ENCODE measurements around the gene RPIA. TPM values are rescaled to one million over a fixed set of nuclear protein-coding genes. Genes with fewer than 3 reads are reported as not detected.

The RPIA gene
- total and polyA plus RNA-seq, 3 donors from 2014 or later: 16.2 to 17.9 (median 16.2) TPM

- Histone ChIP-seq H3K27me3 (no peaks in the 10 kb centered on the region), H3K36me3 (ENCODE audit: low read depth, missing control alignments) (no peaks in the 10 kb centered on the region), H3K4me3 (no peak overlapping the region), H3K27ac (peak overlapping the region in 1 of 2 donors; percentile 14), H3K9me3 (no peaks in the 10 kb centered on the region), H3K4me1 (peaks cover 5% of the 10 kb centered on the region)
- TF ChIP-seq CTCF (IDR thresholded peaks at IDR 0.05): no peak
- no peak for TF ChIP-seq POLR2A (IDR thresholded peaks at IDR 0.05)
- 63% methylated on average over 2 of the region's 2 CpGs for WGBS, 2 donors
- peak; percentile 43 for DNase-seq
- intact Hi-C loops (cut with DNase I; ENCODE audit: low total_unique reads): no loop called here
These were observed 10.6 kb upstream of the RPIA start for GRCh38 chr2:88680916-88681315.

- TF ChIP-seq CTCF (IDR thresholded peaks at IDR 0.05) (no peak), POLR2A (IDR thresholded peaks at IDR 0.05) (no peak)
- Histone ChIP-seq H3K9me3 (no peaks in the 10 kb centered on the region), H3K4me1 (peaks cover 5% of the 10 kb centered on the region), H3K4me3 (no peak overlapping the region), H3K27me3 (no peaks in the 10 kb centered on the region), H3K36me3 (ENCODE audit: low read depth, missing control alignments) (no peaks in the 10 kb centered on the region), H3K27ac (no peak overlapping the region)
- intact Hi-C loops (cut with DNase I; ENCODE audit: low total_unique reads): no loop called here
- DNase-seq: no peak
- 78 to 88% methylated on average over 2 of the region's 2 CpGs for WGBS, 2 donors
These were observed 8.1 kb upstream of the RPIA start for GRCh38 chr2:88683160-88684021.

DNA sequence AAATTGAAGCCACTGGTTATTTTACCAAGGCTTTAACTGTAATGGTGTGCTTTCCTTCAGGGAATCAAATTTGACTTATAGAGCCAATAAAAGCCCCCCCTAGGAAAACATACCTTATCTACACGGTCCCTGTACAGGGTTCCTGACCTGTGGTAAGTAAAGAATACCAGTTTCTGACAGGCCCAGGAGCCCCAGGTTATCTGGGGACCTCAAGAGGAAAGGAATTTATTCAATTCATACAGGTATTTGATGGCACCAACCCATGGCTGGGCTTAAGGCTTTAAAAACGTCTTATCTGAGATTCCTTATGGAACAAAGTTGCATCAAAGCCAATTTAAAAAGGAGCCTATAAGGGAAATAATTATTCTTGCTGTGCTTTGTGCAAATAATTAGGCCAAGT, 7.0 kb upstream of the RPIA start:
- no peak for TF ChIP-seq CTCF (IDR thresholded peaks at IDR 0.05)
- Histone ChIP-seq H3K27me3 (no peaks in the 10 kb centered on the region), H3K27ac (no peak overlapping the region), H3K9me3 (no peaks in the 10 kb centered on the region), H3K4me3 (no peak overlapping the region), H3K36me3 (ENCODE audit: low read depth, missing control alignments) (no peaks in the 10 kb centered on the region), H3K4me1 (peaks cover 5% of the 10 kb centered on the region)
- intact Hi-C loops (cut with DNase I; ENCODE audit: low total_unique reads): no loop called here
- 73 to 81% methylated on average over 2 of the region's 2 CpGs for WGBS, 2 donors
- no peak for DNase-seq

DNA sequence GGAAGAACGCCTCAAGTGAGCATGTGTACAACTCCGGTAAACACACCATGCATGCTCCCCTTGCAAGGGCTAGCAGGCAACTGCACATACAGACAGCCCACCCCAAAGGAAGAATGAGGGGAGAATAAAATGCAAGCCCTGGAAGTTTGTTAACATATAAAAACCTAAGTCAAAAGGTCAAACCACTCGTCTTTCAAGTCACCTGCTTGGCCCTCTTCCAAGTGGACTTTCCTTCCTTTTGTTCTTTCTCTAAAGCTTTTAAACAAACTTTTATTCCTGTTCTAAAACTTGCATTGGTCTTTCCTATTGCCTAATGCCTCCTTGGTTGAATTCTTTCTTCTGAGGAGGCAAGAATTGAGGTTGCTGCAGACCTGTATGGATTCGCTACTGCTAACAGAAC, 5.2 kb upstream of the RPIA start:
- 84 to 90% methylated on average over 4 of the region's 4 CpGs for WGBS, 2 donors
- intact Hi-C loops (cut with DNase I; ENCODE audit: low total_unique reads): no loop called here
- DNase-seq: no peak
- H3K4me1 ChIP-seq: peaks cover 10% of the 10 kb centered on the region
- H3K27me3 ChIP-seq: no peaks in the 10 kb centered on the region
- no peaks in the 10 kb centered on the region for H3K36me3 ChIP-seq (ENCODE audit: low read depth, missing control alignments)
- H3K4me3 ChIP-seq: no peak overlapping the region
- no peaks in the 10 kb centered on the region for H3K9me3 ChIP-seq
- H3K27ac ChIP-seq: no peak overlapping the region
- TF ChIP-seq POLR2A (IDR thresholded peaks at IDR 0.05) (no peak), CTCF (IDR thresholded peaks at IDR 0.05) (no peak)

DNA sequence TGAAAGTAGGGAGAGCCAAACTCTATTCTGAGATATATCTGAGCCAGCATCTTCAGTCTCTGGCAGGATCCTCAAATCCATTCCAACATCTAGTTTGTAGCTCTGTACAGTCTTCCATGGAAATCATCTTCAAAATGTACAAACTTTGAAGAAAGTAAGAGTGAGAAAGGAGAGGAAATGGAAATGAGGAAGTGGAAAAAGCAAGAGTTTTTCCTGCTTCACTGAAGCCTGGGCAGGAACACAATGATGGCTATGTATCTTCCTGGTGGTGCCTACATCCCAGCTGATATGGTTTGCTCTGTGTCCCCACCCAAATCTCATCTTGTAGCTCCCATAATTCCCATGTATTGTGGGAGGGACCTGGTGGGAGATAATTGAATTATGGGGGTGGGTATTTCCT, 4.1 kb upstream of the RPIA start:
- intact Hi-C loops (cut with DNase I; ENCODE audit: low total_unique reads): no loop called here
- no peak for TF ChIP-seq CTCF (IDR thresholded peaks at IDR 0.05)
- TF ChIP-seq POLR2A (IDR thresholded peaks at IDR 0.05): no peak

More for the DNA sequence above, 4.1 kb upstream of the RPIA start:
- no peaks in the 10 kb centered on the region for H3K27me3 ChIP-seq
- no peak for DNase-seq
- H3K27ac ChIP-seq: no peak overlapping the region
- no peaks in the 10 kb centered on the region for H3K36me3 ChIP-seq (ENCODE audit: low read depth, missing control alignments)
- peaks cover 10% of the 10 kb centered on the region for H3K4me1 ChIP-seq
- no peak overlapping the region for H3K4me3 ChIP-seq
- no peaks in the 10 kb centered on the region for H3K9me3 ChIP-seq

All from testis (tissue), 3 donors.